GM12878 (cell line): ENCODE data around the gene ROCK2. TPM values are rescaled to one million over a fixed set of nuclear protein-coding genes. Genes with fewer than 3 reads are reported as not detected.

Source experiments
- ATAC-seq: fragments of 200-7000 bp; cut with Tn5 transposase; 3 replicates; pipeline ENCODE4 v1.9.1; 2020; ENCODE audit warnings: mild to moderate bottlenecking, moderate library complexity
- BruUV-seq: library from RNA; stranded (reverse); fragments of 400-500 nt; replicated peaks from 2 replicates; lab custom pipeline; 2021; lab: Mats Ljungman, UMichigan
- CTCF ChIA-PET: fragments of 300-600 bp; sonication (Branson Sonifier 250); formaldehyde crosslinking; extraction: SDS; loops from one replicate; lab custom pipeline; 2021; ENCODE audit warnings: inconsistent platforms; lab: Yijun Ruan, JAX
- POLR2A ChIA-PET: fragments of 350-600 bp; formaldehyde crosslinking; extraction: SDS; loops from one replicate; lab custom pipeline; 2021; ENCODE audit warnings: inconsistent platforms; lab: Charles Lee
- RAD21 ChIA-PET: fragments of 300-600 bp; sonication (Branson Sonifier 250); formaldehyde crosslinking; loops from one replicate; lab custom pipeline; 2023; ENCODE audit warnings: antibody characterized with exemption; ENCODE audit not compliant: unreplicated experiment; lab: Charles Lee
- SMC1A ChIA-PET: fragments of 300-600 bp; sonication (Branson Sonifier 250); formaldehyde crosslinking; loops from one replicate; lab custom pipeline; 2023; ENCODE audit not compliant: unreplicated experiment, uncharacterized antibody; lab: Charles Lee
- DNase-seq: peaks from one replicate; pipeline ENCODE4 v3.0.0-alpha.2; 2011; ENCODE audit warnings: low read depth, low spot score
- FAIRE-seq: peaks from 3 replicates; lab custom pipeline; 2011; peaks lifted over from hg19 to GRCh38; lab: Jason Lieb, UNC
- H2AFZ ChIP-seq: 2 replicates; pipeline ENCODE4 v1.6.0; 2011; ENCODE audit warnings: low read depth, low read length, control low read depth; ENCODE audit not compliant: control insufficient read depth
- H3K27ac ChIP-seq: 2 replicates; pipeline ENCODE4 v1.5.1; 2011; ENCODE audit warnings: control low read depth; ENCODE audit not compliant: control insufficient read depth, insufficient read depth
- H3K27me3 ChIP-seq, 2 experiments: replicated peaks in 1 of 2; 2 replicates each; pipeline versions ENCODE4 v1.6.0 to v1.6.1; 2011; ENCODE audit warnings: low read length in 1 of 2; ENCODE audit not compliant: control insufficient read depth in 2 of 2, insufficient read depth in 2 of 2
- H3K36me3 ChIP-seq, 2 experiments: 2 replicates each; pipeline ENCODE4 v1.5.1; 2011; ENCODE audit warnings: low read length in 1 of 2; ENCODE audit not compliant: control insufficient read depth in 2 of 2, insufficient read depth in 2 of 2
- H3K4me1 ChIP-seq: 2 replicates; pipeline ENCODE4 v1.6.1; 2011; ENCODE audit warnings: mild to moderate bottlenecking, low read length, moderate library complexity, mixed read lengths; ENCODE audit not compliant: control insufficient read depth, insufficient read depth
- H3K4me2 ChIP-seq: 2 replicates; pipeline ENCODE4 v1.6.0; 2011; ENCODE audit warnings: control low read depth; ENCODE audit not compliant: control insufficient read depth, insufficient read depth
- H3K4me3 ChIP-seq: fragments of 200-600 bp; sonication (generic); 2 replicates; pipeline ENCODE4 v1.5.1; 2016
- H3K79me2 ChIP-seq: 2 replicates; pipeline ENCODE4 v1.6.0; 2011; ENCODE audit warnings: low read length; ENCODE audit not compliant: control insufficient read depth, insufficient read depth
- H3K9ac ChIP-seq: 2 replicates; pipeline ENCODE4 v1.8.0; 2011; ENCODE audit warnings: low read length, control low read depth, mixed read lengths; ENCODE audit not compliant: control insufficient read depth, insufficient read depth
- H3K9me3 ChIP-seq: replicated peaks from 3 replicates; pipeline ENCODE4 v1.5.1; 2011; ENCODE audit warnings: mild to moderate bottlenecking, low read length; ENCODE audit not compliant: control insufficient read depth, insufficient read depth
- H4K20me1 ChIP-seq: 2 replicates; pipeline ENCODE4 v1.6.0; 2011; ENCODE audit not compliant: control insufficient read depth, insufficient read depth
- E2F8 ChIP-seq: fragments of 450-650 bp; IDR thresholded peaks from 2 replicates; pipeline ENCODE4 v1.6.1; 2018; ENCODE audit warnings: mild to moderate bottlenecking, low read depth, moderate library complexity; ENCODE audit not compliant: partially characterized antibody
- FOS ChIP-seq: IDR thresholded peaks from 3 replicates; pipeline ENCODE4 v1.6.1; 2011; ENCODE audit warnings: borderline replicate concordance; ENCODE audit not compliant: insufficient read length; ENCODE audit errors: extremely low read depth
- IRF3 ChIP-seq: fragments of 450-650 bp; IDR thresholded peaks from 2 replicates; pipeline ENCODE4 v1.6.1; 2014; ENCODE audit warnings: mild to moderate bottlenecking
- MEF2A ChIP-seq: IDR thresholded peaks from 2 replicates; pipeline ENCODE4 v1.6.1; 2011; ENCODE audit warnings: low read depth, mild to moderate bottlenecking, low read length, moderate library complexity; ENCODE audit not compliant: insufficient read depth
- MTA2 ChIP-seq: fragments of 450-650 bp; IDR thresholded peaks from 2 replicates; pipeline ENCODE4 v1.6.1; 2016; ENCODE audit warnings: low read depth, mild to moderate bottlenecking, moderate library complexity
- NBN ChIP-seq: fragments of 450-650 bp; IDR thresholded peaks from 2 replicates; pipeline ENCODE4 v1.6.1; 2016
- NFYA ChIP-seq: IDR thresholded peaks from 2 replicates; pipeline ENCODE4 v1.6.1; 2011; ENCODE audit warnings: low read depth, mild to moderate bottlenecking, low read length, improper control_type of control experiment, borderline replicate concordance
- RFX5 ChIP-seq: IDR thresholded peaks from 2 replicates; pipeline ENCODE4 v1.6.1; 2011; ENCODE audit warnings: low read depth, low read length, improper control_type of control experiment
- SMC3 ChIP-seq: IDR thresholded peaks from 2 replicates; pipeline ENCODE4 v1.6.1; 2011; ENCODE audit warnings: low read length, improper control_type of control experiment, borderline replicate concordance
- SPI1 ChIP-seq: IDR thresholded peaks from 2 replicates; pipeline ENCODE4 v1.6.1; 2011; ENCODE audit warnings: low read depth, mild to moderate bottlenecking, low read length, moderate library complexity, borderline replicate concordance; ENCODE audit not compliant: insufficient read depth
- USF2 ChIP-seq: IDR thresholded peaks from 2 replicates; pipeline ENCODE4 v1.6.1; 2011; ENCODE audit warnings: low read depth, low read length, improper control_type of control experiment, borderline replicate concordance
- ZNF207 ChIP-seq: fragments of 450-650 bp; IDR thresholded peaks from 2 replicates; pipeline ENCODE4 v1.6.1; 2014; ENCODE audit warnings: antibody characterized with exemption, mild to moderate bottlenecking, borderline replicate concordance
- WGBS: methylation state at CpG from one replicate; pipeline ENCODE4 v1.1.6; 2016; ENCODE audit warnings: low lambda C conversion rate; ENCODE audit not compliant: insufficient replicate concordance, insufficient coverage; ENCODE audit errors: missing lambda C conversion rate; 5-methylcytosine and 5-hydroxymethylcytosine counted together
- in situ Hi-C: fragments of 300-500 bp; cut with MboI; formaldehyde crosslinking; loops from 9 replicates; pipeline ENCODE4 v1.14.3; 2018; ENCODE audit warnings: mixed read lengths
- intact Hi-C: fragments of 100-400 bp; cut with micrococcal nuclease; formaldehyde crosslinking; loops from one replicate; pipeline ENCODE4 v1.14.2; 2022; ENCODE audit not compliant: unreplicated experiment
- polyA plus RNA-seq, 11 experiments: library from polyadenylated mRNA; depleted of rRNA in 4 of 11; unstranded in 6 of 11; stranded (reverse) in 5 of 11; fragments of >200 nt; fragmentation: Nextera tagmentation in 4 of 11; fragmentation: Illumina TruSeq in 1 of 11; extraction: Ambion mirVana in 4 of 11; extraction: Trizol in 1 of 11; gene quantifications; 1 replicate in 1 of 11; 2 replicates in 10 of 11; pipeline versions ENCODE4 v1.2.1 to v1.2.3, GENCODE V29; 2011 to 2016; ENCODE audit warnings: inconsistent platforms in 2 of 11, missing spikeins in 2 of 11, low read depth in 1 of 11
- total RNA-seq, 4 experiments: library from RNA; depleted of rRNA in 3 of 4; stranded (reverse); fragments of >200 nt in 3 of 4; fragmentation: Illumina TruSeq in 1 of 4; extraction: Trizol in 1 of 4; gene quantifications; 2 replicates each; pipeline versions ENCODE4 v1.2.1 to v1.2.3, GENCODE V29; 2013 to 2021
- TF ChIP-seq, protein P1 (sequence below): fragments of 450-650 bp; IDR thresholded peaks from 2 replicates; pipeline ENCODE4 v1.6.1; 2017; ENCODE audit warnings: borderline replicate concordance
- TF ChIP-seq, protein P2 (sequence below): fragments of 450-650 bp; IDR thresholded peaks from 2 replicates; pipeline ENCODE4 v1.6.1; 2016; ENCODE audit warnings: mild to moderate bottlenecking

ROCK2 gene
- total and polyA plus RNA-seq, 10 of the 15 experiments (the other 5 are each of a cell fraction or from before 2014, with no cell fraction given) = 4.6 to 22.1 (median 8.3) TPM

DNA sequence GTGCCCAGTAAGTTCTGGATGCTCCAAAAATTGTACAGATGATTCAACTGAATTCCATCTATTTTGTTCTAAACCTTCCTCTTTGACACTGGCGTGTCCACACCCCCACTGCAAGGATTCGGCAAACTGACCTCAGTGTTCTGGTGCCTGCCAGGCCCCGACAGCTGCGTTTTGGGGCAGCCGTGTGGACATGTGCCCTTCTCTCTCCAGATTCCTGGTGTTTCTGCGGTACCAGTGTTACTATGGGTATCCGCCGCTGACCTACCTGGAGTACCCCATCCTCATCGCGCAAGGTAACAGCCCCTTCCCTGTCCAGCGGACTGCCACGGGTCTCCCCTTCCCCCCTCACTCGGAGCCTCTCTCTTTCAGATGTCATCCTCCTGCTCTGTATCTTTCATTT is 184.2 kb downstream of the ROCK2 start (continued):
- TF ChIP-seq SMC3 = no peak
- TF ChIP-seq, protein P1, sequence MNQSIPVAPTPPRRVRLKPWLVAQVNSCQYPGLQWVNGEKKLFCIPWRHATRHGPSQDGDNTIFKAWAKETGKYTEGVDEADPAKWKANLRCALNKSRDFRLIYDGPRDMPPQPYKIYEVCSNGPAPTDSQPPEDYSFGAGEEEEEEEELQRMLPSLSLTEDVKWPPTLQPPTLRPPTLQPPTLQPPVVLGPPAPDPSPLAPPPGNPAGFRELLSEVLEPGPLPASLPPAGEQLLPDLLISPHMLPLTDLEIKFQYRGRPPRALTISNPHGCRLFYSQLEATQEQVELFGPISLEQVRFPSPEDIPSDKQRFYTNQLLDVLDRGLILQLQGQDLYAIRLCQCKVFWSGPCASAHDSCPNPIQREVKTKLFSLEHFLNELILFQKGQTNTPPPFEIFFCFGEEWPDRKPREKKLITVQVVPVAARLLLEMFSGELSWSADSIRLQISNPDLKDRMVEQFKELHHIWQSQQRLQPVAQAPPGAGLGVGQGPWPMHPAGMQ = no peak
- no peak for TF ChIP-seq IRF3
- TF ChIP-seq FOS = no peak
- TF ChIP-seq MEF2A = no peak

GRCh38 chr2:11159574-11160170 is 184.8 kb downstream of the ROCK2 start:
- H3K79me2 ChIP-seq = no peaks in the 10 kb centered on the region
- RAD21 ChIA-PET = interaction anchor here (0.9 kb wide), 1 partner anchor 26 kb away, joined by 4 read pairs; a partner anchor contains a TSS
- no peak for FAIRE-seq
- H3K9ac ChIP-seq = no peak overlapping the region
- intact Hi-C loops = no loop called here
- no peaks in the 10 kb centered on the region for H3K36me3 ChIP-seq
- H4K20me1 ChIP-seq = no peaks in the 10 kb centered on the region
- CTCF ChIA-PET = interaction anchor here (1.0 kb wide), 1 partner anchor 252 kb away, joined by 3 read pairs; no protein-coding TSS in a partner anchor
- TF ChIP-seq E2F8 (no peak), MTA2 (no peak), NFYA (no peak), RFX5 (no peak), ZNF207 (no peak), SPI1 (no peak), NBN (no peak), USF2 (no peak)
- TF ChIP-seq, protein P2, sequence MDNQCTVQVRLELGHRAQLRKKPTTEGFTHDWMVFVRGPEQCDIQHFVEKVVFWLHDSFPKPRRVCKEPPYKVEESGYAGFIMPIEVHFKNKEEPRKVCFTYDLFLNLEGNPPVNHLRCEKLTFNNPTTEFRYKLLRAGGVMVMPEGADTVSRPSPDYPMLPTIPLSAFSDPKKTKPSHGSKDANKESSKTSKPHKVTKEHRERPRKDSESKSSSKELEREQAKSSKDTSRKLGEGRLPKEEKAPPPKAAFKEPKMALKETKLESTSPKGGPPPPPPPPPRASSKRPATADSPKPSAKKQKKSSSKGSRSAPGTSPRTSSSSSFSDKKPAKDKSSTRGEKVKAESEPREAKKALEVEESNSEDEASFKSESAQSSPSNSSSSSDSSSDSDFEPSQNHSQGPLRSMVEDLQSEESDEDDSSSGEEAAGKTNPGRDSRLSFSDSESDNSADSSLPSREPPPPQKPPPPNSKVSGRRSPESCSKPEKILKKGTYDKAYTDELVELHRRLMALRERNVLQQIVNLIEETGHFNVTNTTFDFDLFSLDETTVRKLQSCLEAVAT = no peak
- no TSS peak for BruUV-seq
- POLR2A ChIA-PET = no interaction called here
- H2AFZ ChIP-seq = no peak overlapping the region
- DNase-seq = no peak
- in situ Hi-C loops = no loop called here
- WGBS = 85% methylated on average over 14 of the region's 14 CpGs
- no peak overlapping the region for H3K27ac ChIP-seq
- H3K4me1 ChIP-seq = peaks cover 5% of the 10 kb centered on the region
- no peak overlapping the region for H3K4me3 ChIP-seq
- H3K27me3 ChIP-seq = no peaks in the 10 kb centered on the region; a peak in 1 of 4 replicates
- H3K9me3 ChIP-seq = no peaks in the 10 kb centered on the region
- SMC1A ChIA-PET = no interaction called here
- ATAC-seq = no peak
- no peak overlapping the region for H3K4me2 ChIP-seq
